HG02973 (cell line): ENCODE data around the gene FAM163A.

ENCODE experiments used
- ATAC-seq: cut with Tn5 transposase; IDR thresholded peaks from one replicate; pipeline ENCODE4 v1.9.1; 2021; ENCODE audit warnings: moderate library complexity; ENCODE audit not compliant: unreplicated experiment

FAM163A gene

GRCh38 chr1:179813626-179814545 lies 70.8 kb downstream of the FAM163A start:
- no peak for ATAC-seq

DNA sequence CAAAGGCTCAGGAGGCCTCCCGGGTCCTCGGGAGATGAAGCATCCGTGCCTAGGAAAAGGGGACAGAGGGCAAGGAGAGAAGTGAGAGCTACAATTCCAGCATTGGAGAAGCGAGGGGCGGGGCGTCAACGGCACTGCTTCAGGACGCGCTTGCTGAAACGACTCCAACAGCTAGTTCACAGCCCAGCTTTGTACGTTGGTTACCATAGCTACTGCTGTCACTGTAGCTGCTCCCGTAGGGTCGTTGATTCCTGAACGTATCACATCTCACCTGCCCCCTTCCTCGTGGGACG lies 71.4 kb downstream of the FAM163A start:
- peak; percentile 25 for ATAC-seq

DNA sequence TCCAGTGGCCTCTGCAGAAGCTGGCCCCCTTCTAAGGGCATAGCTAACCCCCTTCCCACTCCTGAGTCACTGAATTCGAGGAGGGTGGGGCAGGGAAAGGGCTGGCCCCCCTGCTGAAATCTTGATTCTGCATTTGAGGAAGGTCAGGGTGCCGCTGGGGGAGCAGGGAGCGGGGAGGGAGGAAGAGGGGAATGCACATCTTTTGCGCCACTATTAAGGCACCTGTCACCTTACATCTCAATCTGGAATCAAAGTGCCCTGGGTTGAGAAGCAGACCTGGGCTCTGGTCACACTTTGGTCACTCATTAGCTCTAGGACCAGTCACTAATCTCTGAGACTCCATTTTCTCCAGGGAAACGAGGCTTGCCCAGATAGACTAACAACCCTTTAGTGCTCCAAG lies 72.5 kb downstream of the FAM163A start:
- no peak for ATAC-seq

DNA sequence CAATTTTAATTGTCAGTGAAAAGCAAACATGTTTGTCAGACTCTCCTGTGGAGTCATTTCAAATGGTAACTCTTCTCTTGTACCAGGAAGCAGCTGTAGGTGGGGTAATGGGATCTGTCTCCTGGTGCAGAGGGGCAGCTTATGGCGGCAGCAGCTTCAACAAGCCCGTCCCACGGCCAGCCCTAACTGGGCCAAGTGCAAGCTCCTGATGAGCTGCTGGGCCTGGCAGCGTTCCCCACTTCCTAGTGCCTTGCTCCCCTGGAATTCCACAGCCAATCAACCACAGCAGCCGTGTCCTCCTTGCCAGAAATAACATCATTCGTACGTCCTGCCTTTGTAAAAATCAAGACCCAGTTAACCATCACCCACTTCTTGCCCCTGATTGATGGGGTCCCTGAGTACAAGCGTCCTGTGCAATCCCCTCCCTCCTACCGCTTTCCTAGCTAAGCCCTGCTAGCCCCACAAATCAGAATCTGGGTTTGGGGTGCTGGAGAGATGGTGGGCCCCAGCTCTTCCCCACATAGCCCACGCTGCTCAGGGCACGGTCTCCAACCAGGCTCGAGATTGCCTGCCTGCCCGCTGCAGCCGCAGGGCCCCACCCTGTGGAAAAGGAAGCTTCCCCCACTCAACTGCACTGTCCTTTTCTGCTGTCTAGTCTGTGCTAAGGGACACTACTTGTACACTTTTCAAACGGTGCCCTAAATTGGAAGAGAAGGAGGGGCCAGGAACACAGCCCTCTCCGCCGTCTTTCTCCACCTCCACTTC lies 73.3 kb downstream of the FAM163A start:
- ATAC-seq, result no peak

DNA sequence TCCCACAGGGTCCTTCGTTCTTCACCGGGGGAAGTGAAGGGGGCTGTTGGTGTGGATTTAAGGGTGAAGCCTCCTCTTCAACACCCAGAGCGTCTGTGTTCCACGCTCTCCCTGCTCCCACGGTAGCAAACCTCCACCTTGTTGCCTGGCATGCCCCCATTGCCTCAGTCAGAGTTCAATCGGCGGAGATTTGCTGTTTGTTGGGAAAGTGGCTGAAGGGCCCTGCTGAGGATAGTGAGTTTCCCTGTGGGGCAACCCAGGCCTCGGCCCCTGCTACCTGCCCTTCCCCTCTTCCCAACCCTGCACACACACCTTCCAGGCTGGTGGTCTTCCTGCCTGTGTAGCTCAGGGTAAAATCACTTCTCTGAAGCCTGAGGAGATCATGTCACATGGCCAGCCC lies 74.0 kb downstream of the FAM163A start:
- no peak for ATAC-seq

DNA sequence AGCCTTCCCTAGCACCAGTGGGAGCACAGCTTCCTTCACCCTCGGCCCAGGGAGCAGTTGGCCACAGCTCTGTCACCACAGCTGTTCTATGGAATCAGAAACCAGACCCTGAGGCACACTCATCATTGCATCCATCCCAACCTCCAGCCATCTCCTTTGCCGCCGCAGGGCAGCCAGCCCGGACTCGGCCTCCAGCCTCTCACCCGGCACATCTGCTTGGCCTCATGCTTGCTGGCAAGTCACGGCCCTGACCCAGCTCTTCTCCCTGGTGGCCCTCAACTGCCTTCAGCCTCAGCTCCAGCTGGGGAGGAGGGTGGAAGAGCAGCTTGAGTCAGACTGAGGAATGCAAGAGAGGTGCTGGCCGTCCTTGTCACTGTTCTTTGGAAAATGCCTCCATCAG lies 74.7 kb downstream of the FAM163A start:
- no peak for ATAC-seq

DNA sequence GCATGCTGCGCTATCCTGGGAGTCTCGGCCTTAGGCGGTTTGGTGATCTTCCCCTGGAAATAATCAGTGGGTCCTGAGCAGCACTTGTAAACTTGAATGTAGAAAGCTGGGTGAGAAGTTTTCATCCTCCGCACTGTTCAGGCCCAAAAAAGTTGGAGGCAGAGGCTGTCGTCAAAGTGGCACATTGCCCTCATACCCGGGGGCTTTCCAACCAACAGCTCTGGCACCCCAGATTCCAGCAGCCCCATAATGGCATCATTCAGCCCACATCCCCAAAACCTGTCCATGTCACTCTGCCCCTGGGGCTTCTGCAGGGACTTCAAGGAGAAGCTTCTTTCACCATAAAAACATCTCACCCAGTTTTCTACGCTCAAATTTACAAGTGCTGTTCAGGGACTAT lies 75.2 kb downstream of the FAM163A start:
- no peak for ATAC-seq

- ATAC-seq, result no peak
These were observed 75.7 kb downstream of the FAM163A start for GRCh38 chr1:179818743-179819173.

GRCh38 chr1:179820226-179820970 lies 77.3 kb downstream of the FAM163A start:
- ATAC-seq, result no peak

- ATAC-seq, result no peak
These were observed 78.4 kb downstream of the FAM163A start for GRCh38 chr1:179821524-179821923.

DNA sequence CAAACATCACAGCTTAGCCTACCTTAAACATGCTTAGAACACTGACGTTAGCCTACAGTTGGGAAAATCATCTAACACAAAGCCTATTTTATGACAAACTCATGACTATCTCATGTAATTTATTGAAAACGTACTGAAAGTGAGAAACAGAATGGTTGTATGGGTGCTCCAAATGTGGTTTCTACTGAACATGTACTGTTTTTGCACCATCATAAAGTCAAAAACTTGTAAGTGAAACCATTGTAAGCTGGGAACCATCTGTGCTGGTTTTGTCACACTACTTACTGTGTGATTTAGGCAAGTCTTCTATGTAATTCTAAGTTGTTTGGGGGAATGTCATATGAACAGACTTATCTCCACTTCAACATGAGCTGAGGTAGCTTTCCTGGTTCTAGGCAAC lies 79.0 kb downstream of the FAM163A start:
- no peak for ATAC-seq

GRCh38 chr1:179823693-179824092 lies 80.6 kb downstream of the FAM163A start:
- ATAC-seq, result no peak

- ATAC-seq, result no peak
These were observed 81.2 kb downstream of the FAM163A start for GRCh38 chr1:179824265-179824664.

DNA sequence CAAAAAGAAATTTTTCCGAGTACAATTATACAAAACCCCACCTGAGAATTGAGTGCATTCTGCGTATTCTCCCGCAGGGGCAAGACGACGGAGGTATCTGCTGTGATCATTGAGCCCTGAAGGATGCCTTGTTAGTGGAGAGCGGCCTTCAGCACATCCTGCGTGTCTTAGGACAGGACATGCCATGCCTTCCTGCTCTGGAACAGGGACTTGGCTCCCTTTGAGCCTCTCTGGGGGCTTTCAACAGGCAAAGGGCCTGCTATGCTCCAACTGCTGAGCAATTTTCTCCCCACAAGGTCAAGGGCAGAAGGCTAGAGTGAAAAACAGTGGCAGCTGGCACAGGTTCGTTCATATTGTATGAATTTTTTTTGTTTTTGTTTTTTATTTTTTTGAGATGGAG lies 82.1 kb downstream of the FAM163A start:
- ATAC-seq, result no peak

DNA sequence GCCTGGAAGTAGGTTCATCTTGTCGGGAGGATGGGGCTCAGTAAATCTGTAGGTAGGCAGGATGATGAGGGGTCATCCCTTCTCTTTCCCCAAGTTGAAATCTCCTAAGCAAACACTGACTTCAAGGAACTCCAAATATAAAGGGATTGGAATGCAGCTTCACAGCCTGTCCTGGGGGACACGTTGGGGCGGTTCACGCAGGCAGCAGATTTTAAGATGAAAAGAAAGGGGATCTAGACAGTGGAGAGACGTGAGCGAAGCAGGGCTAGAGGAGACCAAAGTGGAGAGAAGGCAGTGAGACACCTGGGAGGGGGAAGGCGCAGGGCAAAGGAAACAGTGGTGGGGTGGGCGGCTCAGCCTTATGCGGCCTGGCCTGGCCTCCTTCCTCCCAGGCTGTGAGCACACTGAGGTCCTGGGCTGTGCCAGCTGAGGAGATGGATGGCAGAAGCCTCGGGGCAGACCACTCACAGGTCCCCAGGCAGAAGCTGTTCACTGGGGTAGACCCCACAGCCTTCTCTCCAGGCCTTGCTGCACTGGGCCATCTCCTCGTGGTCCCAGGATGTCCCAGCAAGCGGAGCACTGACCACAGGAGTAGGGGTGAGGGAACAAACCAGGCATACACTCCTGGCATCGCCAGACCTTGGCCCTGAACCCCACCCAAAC lies 82.8 kb downstream of the FAM163A start:
- ATAC-seq, result no peak

DNA sequence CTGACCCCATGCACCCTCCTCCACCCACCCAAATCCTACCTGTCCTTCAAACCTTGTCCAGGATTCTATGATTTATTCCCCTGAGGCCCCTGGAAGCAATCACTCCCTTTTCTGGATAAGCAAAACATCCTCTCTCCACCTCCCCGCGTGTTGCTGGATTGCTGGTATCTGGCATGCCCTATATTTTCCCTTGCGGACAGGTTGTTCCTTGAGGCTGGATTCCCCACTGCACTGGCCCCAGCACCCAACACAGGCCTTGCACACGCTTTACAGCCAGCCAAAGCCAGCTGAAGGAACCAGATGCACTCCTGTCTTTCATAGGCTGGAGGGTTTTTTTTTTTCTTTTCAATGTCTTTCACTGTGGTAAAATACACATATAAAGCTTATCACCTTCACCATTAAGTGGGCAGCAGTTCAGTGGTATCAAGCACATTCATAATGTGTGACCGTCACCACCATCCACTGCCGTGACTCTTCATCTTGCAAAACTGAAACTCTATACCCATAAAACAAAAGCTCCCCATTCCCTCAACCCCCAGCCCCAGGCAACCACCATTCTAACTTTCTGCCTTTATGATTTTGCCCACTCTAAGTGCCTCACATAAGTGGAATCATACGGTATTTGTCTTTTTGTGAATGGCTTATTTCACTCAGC lies 83.7 kb downstream of the FAM163A start:
- no peak for ATAC-seq

- ATAC-seq, result no peak
These were observed 85.5 kb downstream of the FAM163A start for GRCh38 chr1:179828554-179829110.

GRCh38 chr1:179831225-179831624 lies 88.1 kb downstream of the FAM163A start:
- no peak for ATAC-seq

GRCh38 chr1:179831852-179832699 lies 89.0 kb downstream of the FAM163A start:
- ATAC-seq, result no peak
